GM19240 (cell line): ENCODE measurements around the gene FOXD4L4.
"Not testable (repeated sequence)": the region's sequence is repeated elsewhere in the genome, so short reads cannot be mapped to it uniquely, and the experiment has no call there.

Source experiments
- DNase-seq: peaks from one replicate; pipeline ENCODE4 v3.0.0; 2011; ENCODE audit warnings: low spot score; ENCODE audit not compliant: insufficient read length

The FOXD4L4 gene

GRCh38 chr9:65737096-65737564 is at the start of gene FOXD4L4:
FOXD4L4 (plus strand) TSS chr9:65737146; CDS start chr9:65737146, 0 bp downstream.
- DNase-seq: not testable (repeated sequence)

GRCh38 chr9:65703550-65703949 is 33.4 kb upstream of the FOXD4L4 start:
- not testable (repeated sequence) for DNase-seq

- not testable (repeated sequence) for DNase-seq
These were observed 22.5 kb upstream of the FOXD4L4 start for GRCh38 chr9:65714445-65714844.

GRCh38 chr9:65738133-65738532 is 1.2 kb downstream of the FOXD4L4 start:
- not testable (repeated sequence) for DNase-seq
